A673 (cell line): ENCODE measurements around the gene CNPY3. TPM values are rescaled to one million over a fixed set of nuclear protein-coding genes. Genes with fewer than 3 reads are reported as not detected.

Experiments
- BruUV-seq: library from RNA; stranded (reverse); fragments of 400-500 nt; replicated peaks from 2 replicates; lab custom pipeline; 2021; lab: Mats Ljungman, UMichigan
- CTCF ChIA-PET: fragments of 300-600 bp; sonication (Branson Sonifier 250); formaldehyde crosslinking; loops from one replicate; lab custom pipeline; 2022; ENCODE audit warnings: antibody characterized with exemption; lab: Charles Lee
- POLR2A ChIA-PET: fragments of 300-600 bp; sonication (Branson Sonifier 250); formaldehyde crosslinking; loops from one replicate; lab custom pipeline; 2022; ENCODE audit warnings: antibody characterized with exemption; ENCODE audit not compliant: low non-redundant PET; lab: Charles Lee
- DNase-seq: peaks from one replicate; pipeline ENCODE4 v3.0.0-alpha.2; 2015; ENCODE audit warnings: low spot score
- H3K27ac ChIP-seq: fragments of 200-600 bp; sonication (generic); 2 replicates; pipeline ENCODE4 v1.5.1; 2016; ENCODE audit warnings: mixed run types, low read depth, mild to moderate bottlenecking, mixed read lengths, antibody characterized with exemption, low read length; ENCODE audit not compliant: poor library complexity, severe bottlenecking
- H3K27me3 ChIP-seq: fragments of 200-600 bp; sonication (generic); replicated peaks from 2 replicates; pipeline ENCODE4 v1.6.1; 2017; ENCODE audit warnings: mixed run types, low read depth, mild to moderate bottlenecking, mixed read lengths, antibody characterized with exemption, low read length; ENCODE audit not compliant: insufficient read depth, poor library complexity
- H3K36me3 ChIP-seq: fragments of 200-600 bp; sonication (generic); 2 replicates; pipeline ENCODE4 v1.6.1; 2016; ENCODE audit warnings: mixed run types, mild to moderate bottlenecking, mixed read lengths, antibody characterized with exemption, low read length; ENCODE audit not compliant: insufficient read depth, poor library complexity, severe bottlenecking
- H3K4me1 ChIP-seq: fragments of 200-600 bp; sonication (generic); 2 replicates; pipeline ENCODE4 v1.6.1; 2017; ENCODE audit warnings: mixed run types, mild to moderate bottlenecking, mixed read lengths, antibody characterized with exemption, low read length; ENCODE audit not compliant: insufficient read depth, poor library complexity, severe bottlenecking
- H3K4me3 ChIP-seq: fragments of 200-600 bp; sonication (generic); 2 replicates; pipeline ENCODE4 v1.5.1; 2016; ENCODE audit warnings: low read depth, mixed run types, mild to moderate bottlenecking, mixed read lengths, low read length; ENCODE audit not compliant: poor library complexity, severe bottlenecking
- H3K9me3 ChIP-seq: fragments of 200-600 bp; sonication (generic); 2 replicates; pipeline ENCODE4 v1.6.1; 2016; ENCODE audit warnings: mixed run types, low read depth, mild to moderate bottlenecking, mixed read lengths, antibody characterized with exemption, low read length; ENCODE audit not compliant: poor library complexity, severe bottlenecking
- EZH2 ChIP-seq: fragments of 200-600 bp; sonication (generic); IDR thresholded peaks from 2 replicates; pipeline ENCODE4 v1.6.1; 2017; ENCODE audit warnings: borderline replicate concordance, low read depth, mild to moderate bottlenecking, mixed read lengths, antibody characterized with exemption, low read length; ENCODE audit not compliant: poor library complexity, severe bottlenecking
- intact Hi-C: fragments of 100-400 bp; cut with micrococcal nuclease; formaldehyde crosslinking; loops from one replicate; pipeline ENCODE4 v1.10.0; 2022; ENCODE audit not compliant: unreplicated experiment
- total RNA-seq: library from RNA; stranded (reverse); gene quantifications from 2 replicates; pipeline ENCODE4 v1.2.3, GENCODE V29; 2021
- TF ChIP-seq, protein P1 (sequence below): fragments of 300-800, 200-600 bp; sonication (generic); conservative IDR thresholded peaks from 2 replicates; pipeline ENCODE4 v1.5.1; 2017; ENCODE audit warnings: low read depth, mild to moderate bottlenecking, antibody characterized with exemption, low read length, moderate library complexity, mixed read lengths

The CNPY3 gene
- total RNA-seq, 1 experiment from 2014 or later: 37.7 TPM

DNA sequence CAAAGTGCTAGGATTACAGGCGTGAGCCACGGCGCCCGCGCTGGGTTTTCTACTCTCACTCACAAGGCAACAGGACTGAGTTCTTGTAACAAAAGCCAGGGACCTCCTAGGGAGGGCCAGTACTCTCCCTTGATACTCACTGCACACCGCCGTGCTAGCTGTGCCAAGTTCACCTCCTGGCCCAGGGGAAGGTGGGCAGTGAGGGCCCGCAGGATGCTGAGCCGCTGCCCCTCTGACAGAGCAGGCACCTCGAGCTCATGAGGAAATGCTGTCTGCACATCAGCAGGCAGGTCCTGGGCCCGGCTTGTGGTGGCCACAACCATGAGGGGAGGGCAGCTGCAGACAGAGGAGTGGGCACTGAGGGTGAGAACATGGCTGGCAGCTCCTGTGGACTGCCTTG lies 37.9 kb downstream of the CNPY3 start:
- H3K9me3 ChIP-seq: no peaks in the 10 kb centered on the region
- H3K4me3 ChIP-seq: no peak overlapping the region
- ChIA-PET POLR2A (no interaction called here), CTCF (no interaction called here)
- TF ChIP-seq, protein P1, sequence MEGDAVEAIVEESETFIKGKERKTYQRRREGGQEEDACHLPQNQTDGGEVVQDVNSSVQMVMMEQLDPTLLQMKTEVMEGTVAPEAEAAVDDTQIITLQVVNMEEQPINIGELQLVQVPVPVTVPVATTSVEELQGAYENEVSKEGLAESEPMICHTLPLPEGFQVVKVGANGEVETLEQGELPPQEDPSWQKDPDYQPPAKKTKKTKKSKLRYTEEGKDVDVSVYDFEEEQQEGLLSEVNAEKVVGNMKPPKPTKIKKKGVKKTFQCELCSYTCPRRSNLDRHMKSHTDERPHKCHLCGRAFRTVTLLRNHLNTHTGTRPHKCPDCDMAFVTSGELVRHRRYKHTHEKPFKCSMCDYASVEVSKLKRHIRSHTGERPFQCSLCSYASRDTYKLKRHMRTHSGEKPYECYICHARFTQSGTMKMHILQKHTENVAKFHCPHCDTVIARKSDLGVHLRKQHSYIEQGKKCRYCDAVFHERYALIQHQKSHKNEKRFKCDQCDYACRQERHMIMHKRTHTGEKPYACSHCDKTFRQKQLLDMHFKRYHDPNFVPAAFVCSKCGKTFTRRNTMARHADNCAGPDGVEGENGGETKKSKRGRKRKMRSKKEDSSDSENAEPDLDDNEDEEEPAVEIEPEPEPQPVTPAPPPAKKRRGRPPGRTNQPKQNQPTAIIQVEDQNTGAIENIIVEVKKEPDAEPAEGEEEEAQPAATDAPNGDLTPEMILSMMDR: no peak
- TF ChIP-seq EZH2: no peak
- H3K36me3 ChIP-seq: peaks cover 15% of the 10 kb centered on the region
- H3K27me3 ChIP-seq: no peaks in the 10 kb centered on the region
- H3K27ac ChIP-seq: no peak overlapping the region
- intact Hi-C loops: no loop called here
- BruUV-seq: no TSS peak
- no peak for DNase-seq
- H3K4me1 ChIP-seq: peaks cover 10% of the 10 kb centered on the region

DNA sequence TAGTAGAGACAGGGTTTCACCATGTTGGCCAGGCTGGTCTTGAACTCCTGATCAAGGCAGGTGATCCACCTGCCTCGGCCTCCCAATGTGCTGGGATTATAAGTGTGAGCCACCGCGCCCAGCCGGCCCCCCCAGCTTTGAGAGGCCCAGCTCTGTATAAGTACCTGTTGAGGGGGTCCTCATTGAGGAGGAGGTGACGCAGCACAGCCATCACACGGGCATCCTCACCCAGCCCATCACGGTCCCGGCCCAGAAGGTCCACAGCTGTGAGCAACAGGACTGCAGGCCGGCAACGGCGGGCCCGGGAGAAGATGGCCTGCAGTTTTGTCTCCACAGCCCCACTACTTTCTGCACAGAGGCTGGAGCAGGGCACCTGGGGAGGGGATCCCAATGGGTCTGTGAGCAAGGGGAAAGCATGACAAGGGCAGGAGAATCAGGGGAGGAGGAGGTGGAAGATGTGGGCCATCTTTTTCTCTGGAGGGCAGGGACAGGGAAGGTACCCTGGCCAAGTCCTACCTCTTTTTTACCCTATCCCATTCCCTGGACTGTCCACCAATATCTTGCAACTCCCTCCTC lies 38.9 kb downstream of the CNPY3 start:
- Histone ChIP-seq H3K9me3 (no peaks in the 10 kb centered on the region), H3K36me3 (peaks cover 15% of the 10 kb centered on the region), H3K4me1 (peaks cover 10% of the 10 kb centered on the region), H3K27ac (no peak overlapping the region), H3K4me3 (no peak overlapping the region), H3K27me3 (no peaks in the 10 kb centered on the region)
- ChIA-PET POLR2A (no interaction called here), CTCF (no interaction called here)
- BruUV-seq: no TSS peak
- intact Hi-C loops: no loop called here
- DNase-seq: no peak
- no peak for TF ChIP-seq EZH2
- TF ChIP-seq, protein P1: no peak

DNA sequence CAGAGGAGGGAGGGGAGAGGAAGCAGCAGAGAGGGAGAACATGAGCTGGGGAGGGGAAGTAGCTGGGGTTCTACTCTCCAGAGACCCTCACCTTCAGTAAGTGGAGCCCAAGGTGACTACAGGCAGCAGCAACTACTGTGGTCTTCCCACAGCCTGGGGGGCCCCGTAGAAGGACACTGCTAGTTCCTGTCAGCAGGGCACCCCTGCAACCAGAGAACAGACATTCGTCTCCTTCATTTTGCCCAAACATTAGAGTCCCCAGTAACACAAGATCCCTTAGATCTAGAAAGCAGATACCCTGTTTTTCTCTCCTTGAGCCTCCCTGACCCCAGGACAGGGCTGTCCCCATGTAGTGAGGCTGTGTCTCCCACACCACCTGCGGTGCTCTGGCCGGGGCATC lies 39.5 kb downstream of the CNPY3 start:
- ChIA-PET POLR2A (interaction anchor here (0.5 kb wide), 1 partner anchor 40 kb away, joined by 11 read pairs; the partner anchor contains the start of gene CNPY3), CTCF (no interaction called here)
- no TSS peak for BruUV-seq
- Histone ChIP-seq H3K4me3 (no peak overlapping the region), H3K9me3 (no peaks in the 10 kb centered on the region), H3K27me3 (no peaks in the 10 kb centered on the region), H3K36me3 (peaks cover 15% of the 10 kb centered on the region), H3K4me1 (peaks cover 10% of the 10 kb centered on the region), H3K27ac (no peak overlapping the region)
- no peak for TF ChIP-seq EZH2
- TF ChIP-seq, protein P1: no peak
- intact Hi-C loops: no loop called here
- DNase-seq: no peak
